IMR-90 (cell line): ENCODE results near the gene FHAD1. TPM values are rescaled to one million over a fixed set of nuclear protein-coding genes. Genes with fewer than 3 reads are reported as not detected.

Experiments used
- ATAC-seq: fragments of 200-7000 bp; cut with Tn5 transposase; 2 replicates; pipeline ENCODE4 v1.9.1; 2020; ENCODE audit warnings: low read depth, mild to moderate bottlenecking, moderate library complexity
- BruUV-seq: library from RNA; stranded (reverse); fragments of 400-500 nt; replicated peaks from 2 replicates; lab custom pipeline; 2021; lab: Mats Ljungman, UMichigan
- CTCF ChIA-PET: fragments of 300-600 bp; formaldehyde crosslinking; extraction: SDS; loops from one replicate; lab custom pipeline; 2021; ENCODE audit warnings: antibody characterized with exemption; lab: Yijun Ruan, JAX
- POLR2A ChIA-PET: fragments of 300-600 bp; sonication (Branson Sonifier 250); formaldehyde crosslinking; loops from one replicate; lab custom pipeline; 2022; ENCODE audit warnings: antibody characterized with exemption; ENCODE audit not compliant: unreplicated experiment; lab: Charles Lee
- DNase-seq: peaks from one replicate; pipeline ENCODE4 v3.0.0; 2013
- H2AFZ ChIP-seq: replicated peaks from 2 replicates; pipeline ENCODE3; 2013; ENCODE audit warnings: low read length, mild to moderate bottlenecking; ENCODE audit not compliant: poor library complexity
- H2AK5ac ChIP-seq: 2 replicates; pipeline ENCODE4 v1.6.1; 2013; ENCODE audit warnings: low read depth, low read length, inconsistent platforms
- H2AK9ac ChIP-seq: replicated peaks from 2 replicates; pipeline ENCODE3; 2013; ENCODE audit warnings: mild to moderate bottlenecking, low read depth, low read length, moderate library complexity; ENCODE audit not compliant: poor library complexity
- H2BK120ac ChIP-seq: 2 replicates; pipeline ENCODE4 v1.6.1; 2013; ENCODE audit warnings: low read depth, low read length, inconsistent platforms
- H2BK15ac ChIP-seq: 3 replicates; pipeline ENCODE4 v1.6.1; 2013; ENCODE audit warnings: low read depth, low read length, inconsistent platforms
- H2BK20ac ChIP-seq: 2 replicates; pipeline ENCODE4 v1.6.1; 2013; ENCODE audit warnings: low read depth, mild to moderate bottlenecking, inconsistent platforms, low read length, moderate library complexity
- H2BK5ac ChIP-seq: 2 replicates; pipeline ENCODE4 v1.6.1; 2013; ENCODE audit warnings: mild to moderate bottlenecking, low read depth, low read length, inconsistent platforms; ENCODE audit not compliant: poor library complexity, severe bottlenecking
- H3K14ac ChIP-seq: replicated peaks from 2 replicates; pipeline ENCODE4 v1.6.1; 2013; ENCODE audit warnings: low read depth, low read length, inconsistent platforms
- H3K18ac ChIP-seq: 2 replicates; pipeline ENCODE4 v1.6.1; 2013; ENCODE audit warnings: low read depth, low read length, control low read depth
- H3K23ac ChIP-seq: 2 replicates; pipeline ENCODE4 v1.6.1; 2013; ENCODE audit warnings: low read depth, low read length, inconsistent platforms
- H3K27ac ChIP-seq: 2 replicates; pipeline ENCODE4 v1.5.1; 2013; ENCODE audit warnings: mild to moderate bottlenecking, control low read depth, low read length; ENCODE audit not compliant: insufficient read depth
- H3K27me3 ChIP-seq: 2 replicates; pipeline ENCODE4 v1.6.1; 2013; ENCODE audit warnings: low read length; ENCODE audit not compliant: control insufficient read depth, insufficient read depth
- H3K36me3 ChIP-seq: 2 replicates; pipeline ENCODE4 v1.6.1; 2013; ENCODE audit warnings: low read length, mixed read lengths; ENCODE audit not compliant: control insufficient read depth, insufficient read depth
- H3K4ac ChIP-seq: 2 replicates; pipeline ENCODE4 v1.6.1; 2013; ENCODE audit warnings: low read depth, low read length, inconsistent platforms
- H3K4me1 ChIP-seq: 2 replicates; pipeline ENCODE4 v1.6.1; 2013; ENCODE audit warnings: low read length, mixed read lengths; ENCODE audit not compliant: control insufficient read depth, insufficient read depth
- H3K4me2 ChIP-seq: 2 replicates; pipeline ENCODE4 v1.6.1; 2013; ENCODE audit warnings: low read depth, mild to moderate bottlenecking, control low read depth, low read length, moderate library complexity
- H3K4me3 ChIP-seq: 2 replicates; pipeline ENCODE4 v1.5.1; 2013; ENCODE audit warnings: low read depth, mild to moderate bottlenecking, control low read depth, low read length, moderate library complexity; ENCODE audit not compliant: insufficient read depth
- H3K56ac ChIP-seq: 2 replicates; pipeline ENCODE4 v1.6.1; 2013; ENCODE audit warnings: low read length, inconsistent platforms; ENCODE audit not compliant: insufficient read depth; ENCODE audit errors: extremely low read depth
- H3K79me1 ChIP-seq, 2 experiments: 2 replicates each; pipeline ENCODE4 v1.6.1; 2013; ENCODE audit warnings: low read length in 2 of 2, inconsistent platforms in 1 of 2, low read depth in 1 of 2
- H3K9ac ChIP-seq: 2 replicates; pipeline ENCODE4 v1.6.1; 2013; ENCODE audit warnings: low read depth, low read length, control low read depth
- H3K9me1 ChIP-seq: 2 replicates; pipeline ENCODE4 v1.6.1; 2013; ENCODE audit warnings: low read length, inconsistent platforms; ENCODE audit not compliant: insufficient read depth
- H3K9me3 ChIP-seq: 2 replicates; pipeline ENCODE4 v1.6.1; 2013; ENCODE audit warnings: low read length; ENCODE audit not compliant: control insufficient read depth, insufficient read depth
- H4K20me1 ChIP-seq: 2 replicates; pipeline ENCODE4 v1.6.1; 2013; ENCODE audit warnings: low read length, inconsistent platforms; ENCODE audit not compliant: insufficient read depth
- H4K5ac ChIP-seq: 2 replicates; pipeline ENCODE4 v1.6.1; 2013; ENCODE audit warnings: mild to moderate bottlenecking, low read depth, low read length, control low read depth
- H4K8ac ChIP-seq, 2 experiments: 2 replicates each; pipeline ENCODE4 v1.6.1; 2013; ENCODE audit warnings: low read depth in 2 of 2, low read length in 2 of 2, control low read depth in 1 of 2, inconsistent platforms in 1 of 2
- H4K91ac ChIP-seq: 2 replicates; pipeline ENCODE4 v1.6.1; 2013; ENCODE audit warnings: low read depth, low read length, inconsistent platforms; ENCODE audit not compliant: insufficient read depth
- BHLHE40 ChIP-seq: fragments of 150-350 bp; IDR thresholded peaks from 2 replicates; pipeline ENCODE4 v1.6.1; 2016; ENCODE audit warnings: mild to moderate bottlenecking, low read depth, low read length
- CEBPB ChIP-seq: IDR thresholded peaks from 2 replicates; pipeline ENCODE4 v1.6.1; 2012; ENCODE audit warnings: low read depth, low read length, improper control_type of control experiment
- CHD1 ChIP-seq: IDR thresholded peaks from 2 replicates; pipeline ENCODE4 v1.6.1; 2012; ENCODE audit warnings: low read depth, low read length, improper control_type of control experiment
- ELK1 ChIP-seq: fragments of 150-350 bp; IDR thresholded peaks from 2 replicates; pipeline ENCODE4 v1.6.1; 2016; ENCODE audit warnings: low read depth, mild to moderate bottlenecking, low read length, moderate library complexity, borderline replicate concordance
- FOS ChIP-seq: fragments of 150-350 bp; IDR thresholded peaks from 2 replicates; pipeline ENCODE4 v1.6.1; 2016; ENCODE audit warnings: low read depth, low read length
- MAFK ChIP-seq: IDR thresholded peaks from 2 replicates; pipeline ENCODE4 v1.6.1; 2012; ENCODE audit warnings: low read depth, low read length, improper control_type of control experiment
- MAZ ChIP-seq: IDR thresholded peaks from 2 replicates; pipeline ENCODE4 v1.6.1; 2012; ENCODE audit warnings: low read depth, mild to moderate bottlenecking, low read length, improper control_type of control experiment, moderate library complexity, borderline replicate concordance
- MXI1 ChIP-seq: IDR thresholded peaks from 2 replicates; pipeline ENCODE4 v1.6.1; 2012; ENCODE audit warnings: low read depth, mild to moderate bottlenecking, low read length, moderate library complexity, borderline replicate concordance
- NFE2L2 ChIP-seq: fragments of 150-350 bp; IDR thresholded peaks from 2 replicates; pipeline ENCODE4 v1.6.1; 2016; ENCODE audit warnings: low read depth, mild to moderate bottlenecking, low read length
- POLR2A ChIP-seq: IDR thresholded peaks from 2 replicates; pipeline ENCODE4 v1.6.1; 2012; ENCODE audit warnings: mild to moderate bottlenecking, low read depth, low read length
- RAD21 ChIP-seq: IDR thresholded peaks from 2 replicates; pipeline ENCODE4 v1.6.1; 2012; ENCODE audit warnings: low read length, improper control_type of control experiment
- RCOR1 ChIP-seq: IDR thresholded peaks from 2 replicates; pipeline ENCODE4 v1.6.1; 2012; ENCODE audit warnings: mild to moderate bottlenecking, low read length, improper control_type of control experiment; ENCODE audit not compliant: insufficient replicate concordance
- RFX5 ChIP-seq: IDR thresholded peaks from 2 replicates; pipeline ENCODE4 v1.8.0; 2012; ENCODE audit warnings: low read depth, mild to moderate bottlenecking, low read length, moderate library complexity
- SMC3 ChIP-seq: fragments of 150-350 bp; IDR thresholded peaks from 2 replicates; pipeline ENCODE4 v1.6.1; 2016; ENCODE audit warnings: low read depth, mild to moderate bottlenecking, antibody characterized with exemption, low read length, moderate library complexity
- USF2 ChIP-seq: fragments of 150-350 bp; IDR thresholded peaks from 2 replicates; pipeline ENCODE4 v1.6.1; 2017; ENCODE audit warnings: mild to moderate bottlenecking, antibody characterized with exemption, low read length, low read depth
- WGBS, 2 experiments: methylation state at CpG; one replicate each; pipeline versions ENCODE4 v1.1.5 to v1.1.7; 2013; ENCODE audit warnings: missing lambda C conversion rate in 2 of 2; ENCODE audit not compliant: insufficient read length in 1 of 2; ENCODE audit errors: extremely low coverage in 2 of 2; 5-methylcytosine and 5-hydroxymethylcytosine counted together
- dilution Hi-C: fragments of 300-500 bp; cut with HindIII; formaldehyde crosslinking; loops from one replicate; pipeline ENCODE4 v1.14.3; 2018; ENCODE audit warnings: low sequenced_read_pairs; ENCODE audit not compliant: unreplicated experiment
- in situ Hi-C: fragments of 300-500 bp; cut with MboI; formaldehyde crosslinking; loops from 3 replicates; pipeline ENCODE4 v1.14.3; 2019; ENCODE audit warnings: low sequenced_read_pairs, inconsistent platforms, mixed read lengths
- intact Hi-C: fragments of 100-400 bp; cut with micrococcal nuclease; formaldehyde crosslinking; loops from 2 replicates; pipeline ENCODE4 v1.10.0; 2022
- polyA plus RNA-seq, 3 experiments: library from polyadenylated mRNA; depleted of rRNA; stranded (reverse); fragments of >200 nt; gene quantifications; 2 replicates each; pipeline ENCODE4 v1.2.3, GENCODE V29; 2012; ENCODE audit warnings: low replicate concordance in 1 of 3
- total RNA-seq: library from RNA; depleted of rRNA; stranded (reverse); fragments of >200 nt; gene quantifications from 2 replicates; pipeline ENCODE4 v1.2.3, GENCODE V29; 2012

The FHAD1 gene
- total and polyA plus RNA-seq, 2 of the 4 experiments (the other 2 are of a cell fraction), result not detected

GRCh38 chr1:15213341-15213821 lies 33.6 kb upstream of the FHAD1 start:
- Histone ChIP-seq H3K23ac (no peak overlapping the region), H4K91ac (no peak overlapping the region), H3K18ac (peak overlapping the region; percentile 39), H3K9me3 (no peaks in the 10 kb centered on the region), H3K14ac (0 out of 2 replicates have a peak overlapping the region, but pooled peaks have one; percentile 22), H2AK9ac (peak overlapping the region; percentile 63), H3K36me3 (peaks cover 9% of the 10 kb centered on the region), H2BK15ac (no peak overlapping the region), H3K4me2 (peak overlapping the region; percentile 65), H4K20me1 (peaks cover 15% of the 10 kb centered on the region; the same call in 1 of the 2 replicates), H3K4ac (peak overlapping the region; percentile 0), H3K4me1 (peaks cover 26% of the 10 kb centered on the region), H2BK20ac (0 out of 2 replicates have a peak overlapping the region, but pooled peaks have one; percentile 13), H4K8ac (peak overlapping the region in 1 of 2 experiments; percentile 45; a peak in 1 of 4 replicates), H3K9me1 (peaks cover 19% of the 10 kb centered on the region), H3K27ac (peak overlapping the region; percentile 53; the same call in 1 of the 2 replicates), H3K56ac (no peak overlapping the region), H2AK5ac (no peak overlapping the region), H2BK120ac (peak overlapping the region; percentile 10; the same call in 1 of the 2 replicates), H3K4me3 (no peak overlapping the region), H4K5ac (peak overlapping the region; percentile 33), H3K9ac (no peak overlapping the region), H2AFZ (peak overlapping the region; percentile 54), H3K27me3 (no peaks in the 10 kb centered on the region), H3K79me1 (peaks cover 19 to 57% of the 10 kb centered on the region in 2 experiments), H2BK5ac (peak overlapping the region; percentile 76)
- ATAC-seq (peak; percentile 85), DNase-seq (peak; percentile 64)
- in situ Hi-C loops (no loop called here), intact Hi-C loops (loop anchor here (2.0 to 5.0 kb wide), 3 partner anchors 34 to 61 kb away; partner anchors contain the start of genes FHAD1 and TMEM51), dilution Hi-C loops (no loop called here)
- ChIA-PET POLR2A (no interaction called here), CTCF (interaction anchor here (0.7 to 1.8 kb wide), 4 partner anchors 10 to 60 kb away, joined by 3 to 7 read pairs (median 4); partner anchors contain the start of gene TMEM51)
- WGBS, 2 experiments, result 18% methylated on average over 2 of the region's 7 CpGs; no CpG with 5 or more reads in 1 of the 2 experiments
- BruUV-seq, result no TSS peak
- TF ChIP-seq RCOR1, result no peak
- no peak for TF ChIP-seq MAFK
- TF ChIP-seq POLR2A, result no peak
- no peak for TF ChIP-seq CHD1
- TF ChIP-seq USF2, result no peak
- TF ChIP-seq SMC3, result no peak
- TF ChIP-seq NFE2L2, result no peak
- no peak for TF ChIP-seq MAZ
- no peak for TF ChIP-seq BHLHE40
- TF ChIP-seq CEBPB, result no peak
- TF ChIP-seq RAD21, result no peak
- no peak for TF ChIP-seq RFX5
- TF ChIP-seq ELK1, result no peak
- TF ChIP-seq MXI1, result no peak
- no peak for TF ChIP-seq FOS
